CD4-positive, alpha-beta memory T cell (primary cell): ENCODE measurements around the gene DSE. TPM values are rescaled to one million over a fixed set of nuclear protein-coding genes. Genes with fewer than 3 reads are reported as not detected.

Experiments
- CTCF ChIA-PET: fragments of 350-600 bp; sonication (Branson Sonifier 250); formaldehyde crosslinking; loops from one replicate; lab custom pipeline; 2021; ENCODE audit warnings: inconsistent platforms; ENCODE audit not compliant: partially characterized antibody; lab: Charles Lee
- POLR2A ChIA-PET: fragments of 350-600 bp; sonication (Branson Sonifier 250); formaldehyde crosslinking; loops from one replicate; lab custom pipeline; 2021; ENCODE audit not compliant: partially characterized antibody; lab: Charles Lee
- DNase-seq, 5 donors: peaks; one replicate each; pipeline versions ENCODE4 v3.0.0 to v3.0.0-alpha.2; 2020 to 2022; ENCODE audit warnings: mixed read lengths in 1 of 5
- H3K27ac ChIP-seq: one replicate; pipeline ENCODE4 v1.7.0; 2013; ENCODE audit warnings: low read depth, low read length
- H3K27me3 ChIP-seq: 2 replicates; pipeline ENCODE4 v1.7.0; 2013; ENCODE audit warnings: mild to moderate bottlenecking, low read length, moderate library complexity; ENCODE audit not compliant: insufficient read depth
- H3K36me3 ChIP-seq: 2 replicates; pipeline ENCODE4 v1.7.0; 2013; ENCODE audit warnings: mild to moderate bottlenecking, low read length, moderate library complexity; ENCODE audit not compliant: insufficient read depth
- H3K4me1 ChIP-seq: 2 replicates; pipeline ENCODE4 v1.7.0; 2013; ENCODE audit warnings: mild to moderate bottlenecking, low read length, moderate library complexity; ENCODE audit not compliant: insufficient read depth
- H3K4me3 ChIP-seq, 2 donors: one replicate each; pipeline ENCODE4 v1.7.0; 2013; ENCODE audit warnings: low read length in 2 of 2, mild to moderate bottlenecking in 1 of 2
- H3K9me3 ChIP-seq, 2 donors: one replicate each; pipeline ENCODE4 v1.7.0; 2013; ENCODE audit warnings: low read length in 2 of 2, control low read depth in 1 of 2; ENCODE audit not compliant: control insufficient read depth in 1 of 2
- H3K27ac Mint-ChIP-seq, 7 donors: one replicate each; pipeline ENCODE4 v1.8.0; 2020 to 2021; ENCODE audit warnings: mixed read lengths in 7 of 7, mild to moderate bottlenecking in 6 of 7, inconsistent platforms in 3 of 7, moderate library complexity in 3 of 7
- H3K27me3 Mint-ChIP-seq, 2 donors: one replicate each; pipeline ENCODE4 v1.8.0; 2020 to 2021; ENCODE audit warnings: mixed read lengths in 2 of 2
- H3K36me3 Mint-ChIP-seq, 2 donors: one replicate each; pipeline ENCODE4 v1.8.0; 2020 to 2021; ENCODE audit warnings: mixed read lengths in 2 of 2, inconsistent platforms in 1 of 2, mild to moderate bottlenecking in 1 of 2
- H3K4me1 Mint-ChIP-seq, 4 donors: one replicate each; pipeline ENCODE4 v1.8.0; 2020 to 2021; ENCODE audit warnings: mixed read lengths in 4 of 4, mild to moderate bottlenecking in 1 of 4
- H3K4me3 Mint-ChIP-seq, 8 donors: one replicate each; pipeline ENCODE4 v1.8.0; 2020 to 2021; ENCODE audit warnings: mixed read lengths in 8 of 8, mild to moderate bottlenecking in 7 of 8, moderate library complexity in 6 of 8, inconsistent platforms in 3 of 8
- H3K9me3 Mint-ChIP-seq, 8 donors: one replicate each; pipeline ENCODE4 v1.8.0; 2020 to 2021; ENCODE audit warnings: mixed read lengths in 8 of 8, mild to moderate bottlenecking in 5 of 8, inconsistent platforms in 3 of 8, moderate library complexity in 1 of 8
- intact Hi-C: fragments of 100-400 bp; cut with micrococcal nuclease; formaldehyde crosslinking; loops from one replicate; pipeline ENCODE4 v1.15.1; 2023
- polyA plus RNA-seq, 2 donors: library from polyadenylated mRNA; unstranded; fragments of 300-500 nt; fragmentation: Illumina TruSeq; gene quantifications; one replicate each; pipeline ENCODE4 v1.2.3, GENCODE V29; 2021
- total RNA-seq, 2 experiments: library from RNA; stranded (reverse); gene quantifications; one replicate each; pipeline ENCODE4 v1.2.3, GENCODE V29; 2021

Gene DSE
- total and polyA plus RNA-seq, 4 experiments from 2014 or later, result 1.9 to 9.0 (median 5.8) TPM

GRCh38 chr6:116359835-116360234, 10.9 kb upstream of the DSE start:
- Mint-ChIP-seq H3K36me3 (no peaks in the 10 kb centered on the region), H3K27ac (no peak overlapping the region), H3K27me3 (no peaks in the 10 kb centered on the region), H3K4me3 (no peak overlapping the region), H3K9me3 (peaks cover 0 to 4% (median 0%) of the 10 kb centered on the region in 8 donors), H3K4me1 (peaks cover 0 to 1% (median 0%) of the 10 kb centered on the region in 4 donors)
- Histone ChIP-seq H3K4me1 (no peaks in the 10 kb centered on the region), H3K9me3 (no peaks in the 10 kb centered on the region), H3K4me3 (no peak overlapping the region), H3K36me3 (no peaks in the 10 kb centered on the region), H3K27me3 (no peaks in the 10 kb centered on the region), H3K27ac (no peak overlapping the region)
- CTCF ChIA-PET, result no interaction called here
- no peak for DNase-seq
- intact Hi-C loops, result loop anchor here (10.0 kb wide), 1 partner anchor 175 kb away; no protein-coding TSS in a partner anchor
- POLR2A ChIA-PET, result no interaction called here

DNA sequence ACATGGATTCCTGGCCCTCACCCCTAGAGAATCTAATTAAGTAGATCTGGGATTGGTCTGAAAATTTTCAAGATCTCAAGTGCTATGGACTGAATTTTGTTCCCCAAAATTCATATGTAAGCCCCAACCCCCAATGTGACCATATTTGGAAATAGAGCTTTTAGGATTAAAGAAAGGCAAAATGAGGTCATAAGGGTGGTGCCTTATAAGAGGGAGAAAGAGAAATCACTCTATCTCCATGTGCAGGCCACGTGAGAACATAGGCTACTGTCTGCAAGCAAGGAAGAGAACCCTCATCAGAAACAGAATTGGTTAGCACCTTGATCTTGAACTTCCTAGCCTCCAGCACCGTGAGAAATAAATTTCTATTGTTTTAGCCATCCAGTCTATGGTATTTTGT, 8.5 kb upstream of the DSE start:
- H3K9me3 Mint-ChIP-seq, result peaks cover 0 to 4% (median 0%) of the 10 kb centered on the region in 8 donors
- Histone ChIP-seq H3K9me3 (no peaks in the 10 kb centered on the region), H3K27ac (no peak overlapping the region), H3K4me3 (no peak overlapping the region), H3K4me1 (no peaks in the 10 kb centered on the region), H3K36me3 (no peaks in the 10 kb centered on the region), H3K27me3 (no peaks in the 10 kb centered on the region)
- H3K36me3 Mint-ChIP-seq, result no peaks in the 10 kb centered on the region
- DNase-seq, result no peak
- no peak overlapping the region for H3K27ac Mint-ChIP-seq
- peaks cover 0 to 1% (median 0%) of the 10 kb centered on the region in 4 donors for H3K4me1 Mint-ChIP-seq
- POLR2A ChIA-PET, result no interaction called here
- intact Hi-C loops, result loop anchor here (10.0 kb wide), 1 partner anchor 173 kb away; no protein-coding TSS in a partner anchor
- CTCF ChIA-PET, result interaction anchor here (1.0 to 1.2 kb wide), 2 partner anchors 9 to 13 kb away, joined by 3 to 4 read pairs; partner anchors contain the start of gene DSE
- H3K4me3 Mint-ChIP-seq, result no peak overlapping the region
- no peaks in the 10 kb centered on the region for H3K27me3 Mint-ChIP-seq

GRCh38 chr6:116363759-116364158, 7.0 kb upstream of the DSE start:
- Mint-ChIP-seq H3K9me3 (peaks cover 0 to 4% (median 0%) of the 10 kb centered on the region in 8 donors), H3K27me3 (no peaks in the 10 kb centered on the region), H3K27ac (no peak overlapping the region), H3K4me1 (peaks cover 4 to 8% (median 5%) of the 10 kb centered on the region in 4 donors), H3K36me3 (no peaks in the 10 kb centered on the region), H3K4me3 (no peak overlapping the region)
- Histone ChIP-seq H3K9me3 (no peaks in the 10 kb centered on the region), H3K27ac (no peak overlapping the region), H3K4me1 (no peaks in the 10 kb centered on the region), H3K36me3 (no peaks in the 10 kb centered on the region), H3K27me3 (no peaks in the 10 kb centered on the region), H3K4me3 (no peak overlapping the region)
- intact Hi-C loops, result loop anchor here (10.0 kb wide), 1 partner anchor 171 kb away; no protein-coding TSS in a partner anchor
- CTCF ChIA-PET, result no interaction called here
- DNase-seq, result no peak
- POLR2A ChIA-PET, result no interaction called here

DNA sequence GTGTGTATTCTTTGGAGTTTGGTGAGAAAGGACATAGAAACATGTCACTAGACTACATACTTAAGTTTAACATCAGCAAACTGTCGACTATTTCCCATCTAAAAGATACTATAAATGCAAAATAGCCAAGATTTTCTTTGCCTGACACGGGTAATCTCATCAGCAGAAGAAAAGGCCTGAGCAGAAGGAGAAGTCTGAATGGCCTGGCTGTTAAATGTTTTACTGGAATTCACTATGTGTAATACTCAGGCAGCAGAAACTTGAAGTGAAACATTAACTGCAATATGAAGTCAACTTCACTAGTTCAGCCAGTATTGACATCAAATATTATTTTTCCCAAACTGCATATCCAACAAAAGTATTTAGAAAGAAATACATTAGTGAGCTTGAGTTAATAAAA, 6.4 kb upstream of the DSE start:
- peaks cover 5 to 13% (median 6%) of the 10 kb centered on the region in 4 donors for H3K4me1 Mint-ChIP-seq

DNA sequence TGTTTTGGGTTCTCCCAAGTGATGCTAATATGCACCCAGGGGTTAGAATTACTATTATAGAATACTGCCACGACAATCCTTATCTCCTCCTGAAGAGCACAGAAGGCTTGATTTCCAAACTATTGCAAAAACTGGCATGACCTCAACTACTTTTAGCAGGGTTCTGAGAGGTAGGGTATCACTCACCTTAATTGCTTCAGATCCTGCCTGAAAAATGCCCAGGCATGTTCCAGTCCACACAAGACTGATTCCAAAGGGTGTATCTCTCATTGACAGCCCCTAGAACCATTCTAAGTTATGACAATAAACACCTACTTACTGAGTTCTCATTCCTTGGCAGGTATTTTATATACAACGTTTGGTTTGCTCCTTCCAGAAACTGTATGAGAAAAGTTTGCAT, 5.0 kb upstream of the DSE start:
- H3K27me3 ChIP-seq, result no peaks in the 10 kb centered on the region
- intact Hi-C loops, result loop anchor here (10.0 kb wide), 1 partner anchor 169 kb away; no protein-coding TSS in a partner anchor
- no peak for DNase-seq
- H3K27ac ChIP-seq, result no peak overlapping the region
- POLR2A ChIA-PET, result no interaction called here
- H3K4me1 ChIP-seq, result peaks cover 12% of the 10 kb centered on the region
- H3K4me3 ChIP-seq, result no peak overlapping the region
- no peaks in the 10 kb centered on the region for H3K9me3 ChIP-seq
- CTCF ChIA-PET, result no interaction called here
- Mint-ChIP-seq H3K27ac (no peak overlapping the region), H3K4me3 (no peak overlapping the region), H3K27me3 (no peaks in the 10 kb centered on the region), H3K4me1 (peaks cover 15 to 26% (median 16%) of the 10 kb centered on the region in 4 donors), H3K9me3 (no peaks in the 10 kb centered on the region), H3K36me3 (peaks cover 0 to 2% of the 10 kb centered on the region in 2 donors)
- no peaks in the 10 kb centered on the region for H3K36me3 ChIP-seq

More for the DNA sequence above, 6.4 kb upstream of the DSE start:
- Histone ChIP-seq H3K27ac (no peak overlapping the region), H3K36me3 (no peaks in the 10 kb centered on the region), H3K4me3 (no peak overlapping the region), H3K9me3 (no peaks in the 10 kb centered on the region), H3K4me1 (peaks cover 1% of the 10 kb centered on the region), H3K27me3 (no peaks in the 10 kb centered on the region)
- H3K27me3 Mint-ChIP-seq, result no peaks in the 10 kb centered on the region
- no peaks in the 10 kb centered on the region for H3K36me3 Mint-ChIP-seq
- DNase-seq, result no peak
- intact Hi-C loops, result loop anchor here (10.0 kb wide), 1 partner anchor 170 kb away; no protein-coding TSS in a partner anchor
- peaks cover 0 to 4% (median 0%) of the 10 kb centered on the region in 8 donors for H3K9me3 Mint-ChIP-seq
- POLR2A ChIA-PET, result no interaction called here
- H3K27ac Mint-ChIP-seq, result no peak overlapping the region
- CTCF ChIA-PET, result no interaction called here
- H3K4me3 Mint-ChIP-seq, result no peak overlapping the region

GRCh38 chr6:116366740-116367275, 3.9 kb upstream of the DSE start:
- Mint-ChIP-seq H3K9me3 (no peaks in the 10 kb centered on the region), H3K36me3 (peaks cover 0 to 2% of the 10 kb centered on the region in 2 donors), H3K27me3 (no peaks in the 10 kb centered on the region), H3K4me1 (peaks cover 16 to 31% (median 17%) of the 10 kb centered on the region in 4 donors), H3K4me3 (no peak overlapping the region), H3K27ac (no peak overlapping the region)
- Histone ChIP-seq H3K4me1 (peaks cover 15% of the 10 kb centered on the region), H3K27me3 (no peaks in the 10 kb centered on the region), H3K36me3 (no peaks in the 10 kb centered on the region), H3K4me3 (no peak overlapping the region), H3K9me3 (no peaks in the 10 kb centered on the region), H3K27ac (no peak overlapping the region)
- POLR2A ChIA-PET, result no interaction called here
- CTCF ChIA-PET, result interaction anchor here (1.4 kb wide), 1 partner anchor 168 kb away, joined by 3 read pairs; no protein-coding TSS in a partner anchor
- intact Hi-C loops, result loop anchor here (10.0 kb wide), 1 partner anchor 168 kb away; no protein-coding TSS in a partner anchor
- no peak for DNase-seq

DNA sequence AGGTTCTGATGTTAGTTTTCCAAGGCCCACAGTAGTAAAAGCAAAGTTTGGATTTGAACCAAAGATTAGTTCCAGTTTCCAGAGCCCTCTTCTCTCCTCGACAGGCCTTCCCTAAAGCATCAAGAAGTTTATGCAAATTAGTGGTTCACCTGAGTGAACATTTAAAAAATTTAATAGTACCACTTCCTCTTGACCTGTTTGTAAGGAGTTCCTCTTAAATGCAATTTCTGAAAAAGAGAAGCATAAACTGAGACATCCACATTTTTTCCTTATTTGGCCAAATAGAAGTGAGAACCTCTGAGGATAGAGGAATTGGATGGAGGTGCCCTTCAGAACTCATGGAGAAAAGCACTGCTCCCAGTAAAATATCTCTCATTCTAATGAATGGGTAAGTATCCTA, 1.2 kb upstream of the DSE start:
- ChIA-PET POLR2A (interaction anchor here (0.5 kb wide), 1 partner anchor 91 kb away, joined by 3 read pairs; no protein-coding TSS in a partner anchor), CTCF (interaction anchor here (1.4 kb wide), 1 partner anchor 101 kb away, joined by 3 read pairs; no protein-coding TSS in a partner anchor)
- no peaks in the 10 kb centered on the region for H3K27me3 ChIP-seq
- Mint-ChIP-seq H3K4me1 (peaks cover 16 to 31% (median 17%) of the 10 kb centered on the region in 4 donors), H3K9me3 (no peaks in the 10 kb centered on the region), H3K27ac (peak overlapping the region; percentile 81 to 94 (median 87)), H3K4me3 (peak overlapping the region; percentile 88 to 95 (median 92)), H3K36me3 (peaks cover 0 to 2% of the 10 kb centered on the region in 2 donors), H3K27me3 (peaks cover 0 to 5% of the 10 kb centered on the region in 2 donors)
- H3K36me3 ChIP-seq, result no peaks in the 10 kb centered on the region
- H3K4me3 ChIP-seq, result no peak overlapping the region
- H3K9me3 ChIP-seq, result no peaks in the 10 kb centered on the region
- intact Hi-C loops, result loop anchor here (10.0 kb wide), 1 partner anchor 165 kb away; no protein-coding TSS in a partner anchor
- peaks cover 18% of the 10 kb centered on the region for H3K4me1 ChIP-seq
- no peak for DNase-seq
- H3K27ac ChIP-seq, result peak overlapping the region; percentile 44
